ENCODE data around the gene GALR2. TPM values are rescaled to one million over a fixed set of nuclear protein-coding genes. Genes with fewer than 3 reads are reported as not detected.

The GALR2 gene
- total RNA-seq, 1 experiment from 2014 or later = not detected

DNA sequence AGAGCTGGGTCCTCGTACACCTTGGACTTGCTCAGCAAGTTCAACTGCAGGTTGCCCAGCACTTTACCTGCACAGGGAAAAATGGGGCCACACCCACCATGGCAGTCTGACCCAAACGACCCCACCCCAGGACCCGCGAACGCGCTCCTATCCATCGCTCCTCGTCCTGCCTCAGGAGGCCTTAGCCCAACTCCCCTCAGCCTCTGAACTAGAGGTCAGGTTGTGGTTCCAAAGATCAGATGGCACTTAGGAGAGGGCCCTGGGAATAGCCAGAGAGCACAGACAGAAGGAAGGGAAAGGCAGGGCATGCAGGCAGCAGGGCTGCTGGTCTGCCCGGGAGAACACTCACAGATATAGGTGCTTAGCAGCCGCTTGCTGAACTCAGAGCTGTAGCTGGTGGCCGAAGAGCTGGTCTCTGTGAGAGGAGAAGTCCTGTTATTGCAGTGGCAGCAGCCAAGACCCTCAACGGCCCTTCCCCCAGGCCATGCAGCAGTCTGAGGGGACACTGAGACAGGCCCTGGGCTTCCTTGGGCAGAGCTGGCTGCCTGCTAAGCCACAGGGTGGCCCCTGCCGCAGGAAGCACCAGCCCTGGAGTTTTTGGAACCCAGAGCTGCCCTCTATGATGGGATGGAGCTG, 11.3 kb downstream of the GALR2 start:
- Histone ChIP-seq H3K27me3 (no peaks in the 10 kb centered on the region), H3K9me3 (no peaks in the 10 kb centered on the region), H3K36me3 (peaks cover 58% of the 10 kb centered on the region), H3K4me3 (no peak overlapping the region)
- no peak for DNase-seq

DNA sequence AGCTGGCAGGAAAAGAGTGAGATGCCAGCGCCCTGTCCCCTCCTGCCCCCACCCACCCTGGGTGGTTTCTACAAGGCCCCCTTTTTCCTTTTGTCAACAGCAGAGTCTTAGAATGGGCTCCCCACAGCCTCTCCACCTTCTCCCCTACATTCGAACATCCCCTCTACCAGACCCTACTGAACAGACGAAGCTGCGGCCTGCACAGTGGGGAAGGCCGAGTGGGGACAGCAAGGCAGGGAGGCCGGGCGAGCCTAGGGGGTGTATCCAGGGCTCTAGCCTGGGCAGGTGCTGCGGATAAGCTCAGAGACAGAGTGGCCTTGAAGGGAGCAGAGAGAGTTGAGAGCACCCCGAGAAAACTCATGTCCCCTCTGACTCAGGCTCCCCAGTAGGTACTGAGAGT, 11.8 kb downstream of the GALR2 start:
- no peak overlapping the region for H3K4me3 ChIP-seq
- DNase-seq = no peak
- H3K27me3 ChIP-seq = no peaks in the 10 kb centered on the region
- peaks cover 63% of the 10 kb centered on the region for H3K36me3 ChIP-seq
- H3K9me3 ChIP-seq = no peaks in the 10 kb centered on the region

DNA sequence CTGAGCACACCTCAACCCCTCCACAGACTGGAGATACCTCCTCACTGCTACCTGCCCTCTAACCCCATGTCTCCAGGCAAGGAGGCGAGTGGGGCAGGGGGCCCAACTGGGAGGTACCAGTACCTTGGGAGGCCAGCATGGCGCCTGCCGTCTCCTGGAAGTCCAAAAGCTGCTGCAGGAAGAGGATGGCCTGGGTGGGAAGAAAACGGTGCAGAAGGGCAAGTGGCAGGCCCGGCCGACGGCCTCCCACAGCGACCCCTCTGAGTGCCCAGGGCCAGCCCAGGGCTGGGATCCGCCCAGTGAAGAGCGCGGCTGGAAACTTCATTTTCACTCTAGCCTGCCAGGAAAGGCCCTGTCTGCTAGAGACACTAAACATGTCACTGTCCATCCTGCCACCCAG, 12.9 kb downstream of the GALR2 start:
- Histone ChIP-seq H3K4me3 (no peak overlapping the region), H3K27me3 (no peaks in the 10 kb centered on the region), H3K36me3 (peaks cover 68% of the 10 kb centered on the region), H3K9me3 (no peaks in the 10 kb centered on the region)
- DNase-seq = no peak

DNA sequence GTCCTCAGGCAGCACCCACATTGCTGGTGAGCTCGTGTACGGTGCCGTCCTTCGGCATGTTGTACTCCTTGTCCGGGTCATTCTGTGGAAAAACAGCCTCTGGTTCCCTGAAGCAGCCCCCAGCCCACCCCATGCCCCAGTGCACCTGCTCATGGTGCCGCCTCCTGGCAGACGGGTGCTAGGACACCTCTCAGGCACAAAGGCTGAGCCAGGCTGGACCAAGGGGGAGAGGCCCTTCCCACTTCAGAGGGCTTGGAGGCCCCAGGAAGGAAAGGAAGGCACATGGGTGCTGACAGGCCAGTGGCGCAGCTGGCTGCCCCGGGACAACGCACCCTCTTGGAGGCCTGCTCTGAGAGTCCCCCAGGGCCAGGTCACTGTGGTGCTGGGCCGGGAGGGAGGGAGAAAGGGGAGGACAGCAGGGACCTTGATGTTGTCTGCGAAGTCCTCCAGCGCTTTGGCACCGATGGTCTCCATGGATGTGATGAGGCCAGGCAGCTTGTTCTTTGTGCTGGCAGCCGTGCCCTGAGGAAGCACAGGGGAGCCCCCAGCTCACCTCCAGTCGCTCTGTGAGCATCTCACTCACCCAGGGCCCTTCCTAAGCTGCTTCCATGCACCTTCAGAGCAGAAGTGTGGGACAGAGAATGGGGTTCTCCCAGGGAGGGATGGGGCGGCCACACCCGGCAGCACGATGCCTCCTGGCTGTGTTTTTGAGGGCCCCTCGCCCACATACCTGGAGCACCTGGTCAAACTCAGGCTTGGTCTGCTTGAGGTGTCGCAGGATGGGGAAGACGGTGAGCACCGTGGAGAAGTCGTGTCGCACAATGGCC, 13.7 kb downstream of the GALR2 start:
- Histone ChIP-seq H3K27me3 (no peaks in the 10 kb centered on the region), H3K4me3 (no peak overlapping the region), H3K9me3 (no peaks in the 10 kb centered on the region), H3K36me3 (peaks cover 69% of the 10 kb centered on the region)
- DNase-seq = no peak

DNA sequence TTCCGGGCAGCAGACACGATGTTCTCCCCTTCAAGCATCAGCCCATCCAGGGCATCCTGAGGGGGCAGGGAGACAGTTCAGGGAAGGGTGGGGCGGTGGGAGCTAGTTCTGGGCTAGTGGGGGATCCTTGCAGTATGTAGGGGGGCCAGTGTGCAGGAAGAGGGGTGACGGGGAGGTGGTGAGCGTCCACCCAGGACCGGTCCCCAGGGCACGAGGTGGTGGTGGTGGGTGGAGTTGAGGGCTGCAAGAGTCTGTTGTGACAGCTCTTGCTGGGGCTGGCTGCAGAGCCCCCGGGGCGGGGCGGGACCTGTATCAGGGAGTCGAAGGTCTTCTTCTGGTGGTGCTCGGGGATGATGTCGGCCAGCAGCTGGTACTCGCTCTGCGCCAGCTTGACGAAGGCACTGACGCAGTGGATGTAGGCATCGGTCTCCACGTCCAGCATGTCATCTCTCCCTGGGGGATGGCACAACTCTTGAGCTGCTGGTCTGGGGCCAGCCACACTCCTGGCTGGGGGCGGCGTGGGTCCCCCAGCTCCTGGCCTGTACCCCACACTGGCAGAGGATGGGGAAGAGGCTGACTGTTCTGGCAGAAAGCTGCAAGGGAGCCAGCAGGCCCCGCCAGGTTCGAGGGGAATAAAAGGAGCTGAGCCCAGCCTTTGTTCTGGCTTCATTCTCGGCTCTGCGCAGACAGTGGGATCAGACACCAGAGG, 14.4 kb downstream of the GALR2 start:
- Histone ChIP-seq H3K27me3 (no peaks in the 10 kb centered on the region), H3K9me3 (no peaks in the 10 kb centered on the region), H3K36me3 (peaks cover 72% of the 10 kb centered on the region), H3K4me3 (no peak overlapping the region)
- DNase-seq = no peak

DNA sequence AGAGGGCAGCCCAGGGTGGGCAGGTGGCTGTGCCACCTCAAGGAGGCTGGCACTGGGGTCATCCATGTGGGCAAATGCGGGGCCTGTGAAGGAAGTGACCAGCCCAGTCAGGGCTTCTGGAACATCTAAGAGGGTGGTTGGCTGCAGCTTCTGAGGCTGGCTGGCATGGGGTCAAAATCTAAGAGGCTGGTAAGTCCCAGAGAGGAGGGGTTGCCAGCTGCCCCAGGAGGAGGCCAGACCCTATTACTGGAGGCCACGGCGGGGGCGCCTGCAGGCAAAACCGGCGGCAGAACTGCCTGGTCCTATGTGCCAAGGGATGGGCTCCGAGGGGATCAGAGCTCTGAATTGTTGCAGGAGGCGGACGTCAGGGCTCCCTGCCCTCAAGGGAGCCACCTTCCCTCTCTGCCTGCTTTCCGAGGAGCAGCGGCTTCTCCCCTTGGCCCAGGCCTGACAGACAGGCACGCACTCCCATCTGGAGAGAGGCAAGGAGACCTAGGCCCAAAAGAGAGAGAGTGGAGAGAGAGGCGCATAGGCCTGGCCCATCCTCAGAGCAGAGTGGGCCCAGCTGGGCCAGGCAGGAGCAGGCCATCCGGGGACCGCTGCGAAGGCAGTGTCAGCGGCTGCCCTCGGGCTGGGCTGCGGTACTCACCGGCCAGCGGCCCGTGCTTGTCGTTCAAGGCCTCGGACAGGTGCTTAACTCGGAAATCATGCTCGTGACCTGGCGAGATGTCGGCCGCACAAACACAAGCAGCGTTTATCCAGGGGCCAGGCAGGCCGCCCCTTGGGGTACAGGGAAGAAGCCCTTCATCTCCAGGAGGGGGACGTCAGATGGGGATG, 15.3 kb downstream of the GALR2 start:
- H3K9me3 ChIP-seq = no peaks in the 10 kb centered on the region
- no peak for DNase-seq
- H3K4me3 ChIP-seq = no peak overlapping the region
- H3K36me3 ChIP-seq = peaks cover 69% of the 10 kb centered on the region
- H3K27me3 ChIP-seq = no peaks in the 10 kb centered on the region

DNA sequence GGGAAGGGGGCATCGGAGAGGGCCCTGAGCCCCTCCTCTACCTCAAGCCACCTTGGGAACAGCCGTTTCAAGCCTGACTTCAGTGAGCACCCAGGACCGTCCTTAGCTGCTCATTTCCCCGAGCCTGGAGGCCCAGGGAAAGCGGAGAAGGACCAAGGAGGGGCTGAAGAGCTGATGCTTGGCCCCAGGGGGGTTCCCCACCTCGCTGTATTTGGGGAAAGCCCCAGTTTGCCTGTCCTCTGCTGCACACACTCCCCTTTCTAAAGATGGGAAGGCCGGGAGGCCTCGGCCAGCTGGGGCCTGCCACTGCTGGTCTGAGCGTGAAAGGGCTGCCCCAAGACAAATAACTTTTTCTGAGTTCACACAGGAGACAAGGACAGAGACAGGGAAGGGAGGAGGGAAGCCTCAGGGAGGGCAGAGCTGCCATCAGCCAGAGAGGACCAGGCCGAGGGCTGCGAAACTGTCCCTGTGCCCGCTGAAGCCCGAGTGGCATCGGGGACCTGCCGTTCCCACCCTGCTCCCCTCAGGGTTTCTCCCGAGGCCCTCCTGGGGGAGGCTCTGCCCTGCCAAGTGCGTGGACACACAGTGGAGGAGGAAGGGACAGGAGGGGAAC, 16.0 kb downstream of the GALR2 start:
- H3K9me3 ChIP-seq = no peaks in the 10 kb centered on the region
- no peak for DNase-seq
- H3K36me3 ChIP-seq = peaks cover 67% of the 10 kb centered on the region
- H3K4me3 ChIP-seq = no peak overlapping the region
- no peaks in the 10 kb centered on the region for H3K27me3 ChIP-seq

DNA sequence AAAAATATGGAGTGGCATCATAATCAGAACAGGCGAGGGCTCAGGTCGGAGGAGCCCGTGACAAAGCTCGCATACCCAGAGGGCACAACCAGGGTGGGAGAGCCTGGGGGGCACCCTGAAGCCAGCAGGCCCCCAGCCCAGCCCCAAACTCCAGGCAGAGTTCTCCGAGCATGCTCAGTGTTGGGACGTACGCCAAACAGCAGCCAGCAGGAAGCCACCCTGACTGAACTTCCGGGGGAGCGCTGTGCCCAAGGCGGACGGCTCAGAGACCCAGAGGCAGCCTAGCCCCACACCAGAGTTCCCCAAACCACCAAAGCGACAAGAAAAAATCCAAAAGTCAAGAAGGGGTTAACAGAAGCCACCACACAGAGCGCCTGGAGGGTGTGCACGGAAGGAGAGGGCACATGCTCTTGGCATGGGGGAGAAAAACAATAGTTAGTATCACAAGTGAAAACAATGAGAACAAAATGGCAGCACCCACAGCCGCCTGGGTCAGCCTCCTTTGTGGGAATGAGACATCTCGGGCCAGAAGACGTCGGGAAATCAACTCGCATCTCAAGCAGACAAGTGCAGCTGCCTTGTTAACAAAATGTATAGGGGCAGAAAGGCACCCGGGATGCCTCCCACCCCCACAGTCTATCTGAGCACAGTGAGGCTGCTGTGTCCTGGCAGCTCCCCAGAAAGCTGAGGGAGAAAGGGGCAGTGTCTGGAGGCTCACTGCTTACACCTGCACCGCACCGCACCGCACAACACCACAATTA, 17.1 kb downstream of the GALR2 start:
- H3K36me3 ChIP-seq = peaks cover 72% of the 10 kb centered on the region

DNA sequence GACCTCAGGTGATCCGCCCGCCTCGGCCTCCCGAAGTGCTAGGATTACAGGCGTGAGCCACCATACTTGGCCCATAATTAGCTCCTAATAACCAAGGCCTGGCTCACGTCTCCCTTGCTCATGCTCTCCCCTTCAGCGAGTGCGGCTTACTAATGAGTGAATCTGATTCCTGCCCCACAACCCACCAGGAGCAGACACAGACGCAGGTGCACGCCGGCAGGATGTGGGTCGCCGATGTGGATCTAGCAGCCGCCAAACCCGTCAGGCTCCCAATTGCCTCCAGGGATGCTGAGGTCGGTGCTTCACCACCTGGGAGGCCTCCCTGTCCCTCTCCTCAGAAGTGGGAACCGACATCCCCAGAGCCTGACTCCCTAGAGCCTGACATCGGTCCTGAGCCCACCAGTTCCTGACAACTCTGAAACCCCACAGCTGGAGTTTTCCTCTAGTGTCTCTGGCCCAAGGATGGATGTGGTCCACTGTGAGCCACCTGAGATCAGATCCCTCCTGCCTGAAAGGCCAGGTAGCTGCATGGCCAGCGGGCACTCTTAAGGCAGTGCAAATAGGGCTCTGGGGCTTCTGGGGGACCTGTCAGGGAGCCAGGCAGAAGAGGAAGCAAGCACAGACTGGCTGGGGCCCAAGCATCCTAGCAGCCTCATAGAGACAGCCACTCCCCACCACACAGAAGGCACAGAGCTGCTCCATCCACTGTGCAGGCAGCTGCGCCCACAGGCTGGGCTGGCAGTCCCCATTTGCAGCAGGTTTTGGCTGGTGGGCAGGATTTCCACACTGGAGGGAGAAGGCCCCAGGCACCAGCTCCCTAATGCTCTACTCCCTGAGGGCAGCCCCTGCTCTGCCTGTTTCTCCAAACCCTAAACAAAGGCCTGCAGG, 18.2 kb downstream of the GALR2 start:
- Histone ChIP-seq H3K9me3 (no peaks in the 10 kb centered on the region), H3K36me3 (peaks cover 74% of the 10 kb centered on the region), H3K4me3 (no peak overlapping the region), H3K27me3 (no peaks in the 10 kb centered on the region)
- DNase-seq = no peak

More for the DNA sequence above, 17.1 kb downstream of the GALR2 start:
- no peak for DNase-seq
- Histone ChIP-seq H3K9me3 (no peaks in the 10 kb centered on the region), H3K4me3 (no peak overlapping the region), H3K27me3 (no peaks in the 10 kb centered on the region)

DNA sequence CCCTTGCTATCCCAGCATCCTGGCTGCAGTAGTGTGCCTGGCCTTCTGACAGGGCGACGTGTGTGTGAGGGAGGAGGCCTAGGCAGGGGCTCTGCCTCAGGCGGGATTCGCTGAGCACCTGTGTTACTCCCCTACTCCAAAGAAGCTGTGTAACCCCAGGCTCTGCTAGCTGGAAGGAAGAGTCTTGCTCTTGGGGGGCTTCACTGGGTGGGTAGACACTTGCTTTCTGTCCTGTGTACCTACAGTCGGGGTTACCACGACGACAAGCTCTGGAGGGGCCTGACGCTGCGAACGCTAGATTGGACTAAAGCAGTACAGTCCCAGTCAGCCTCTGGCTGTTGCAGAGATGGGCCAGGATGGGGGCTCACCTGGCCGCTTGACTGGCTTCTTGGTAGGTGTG, 19.5 kb downstream of the GALR2 start:
- DNase-seq = no peak
- Histone ChIP-seq H3K4me3 (no peak overlapping the region), H3K9me3 (no peaks in the 10 kb centered on the region), H3K27me3 (no peaks in the 10 kb centered on the region), H3K36me3 (peaks cover 69% of the 10 kb centered on the region)

DNA sequence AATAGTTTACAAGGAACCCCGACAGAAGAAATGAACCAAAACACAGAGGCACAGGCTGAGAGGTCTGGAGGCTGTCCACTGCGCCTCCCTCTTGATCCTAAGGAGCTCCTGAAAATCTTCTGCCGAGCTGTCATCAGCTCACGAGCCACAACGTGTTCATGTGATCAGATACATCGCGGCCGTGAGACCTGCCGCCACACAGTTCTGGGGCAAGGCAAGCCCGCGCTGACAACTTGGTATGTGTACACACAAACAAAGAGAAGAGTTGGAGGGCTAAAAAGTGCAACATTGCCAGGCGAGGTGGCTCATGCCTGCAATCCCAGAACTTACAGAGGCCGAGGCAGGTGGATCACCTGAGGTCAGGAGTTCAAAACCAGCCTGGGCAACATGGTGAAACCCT, 21.4 kb downstream of the GALR2 start:
- H3K9me3 ChIP-seq = no peaks in the 10 kb centered on the region

DNA sequence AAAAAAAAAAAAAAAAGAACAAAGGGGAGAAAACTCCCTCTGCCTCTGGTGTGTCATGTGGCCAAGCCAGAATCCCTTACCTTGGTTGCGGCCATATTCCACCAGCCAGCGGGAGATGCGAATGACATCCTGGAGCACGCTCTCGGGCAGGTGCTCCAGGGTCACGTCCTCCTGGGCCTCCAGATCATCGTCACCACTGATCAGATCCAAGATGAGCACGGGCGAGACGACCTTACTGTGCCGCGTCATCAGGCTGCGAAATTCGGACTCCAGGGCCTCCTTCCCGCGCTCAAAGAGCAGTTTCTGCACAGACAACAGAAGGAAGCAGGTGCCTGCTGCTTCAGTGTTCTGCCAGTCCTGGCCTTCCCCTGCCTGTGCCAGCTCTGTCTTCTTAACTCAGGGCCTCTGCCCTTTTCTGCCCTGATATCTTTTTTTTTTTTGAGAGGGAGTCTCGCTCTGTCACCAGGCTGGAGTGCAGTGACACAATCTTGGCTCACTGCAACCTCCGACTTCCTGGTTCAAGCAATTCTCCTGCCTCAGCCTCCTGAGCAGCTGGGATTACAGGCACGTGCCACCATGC, 23.2 kb downstream of the GALR2 start:
- Histone ChIP-seq H3K9me3 (no peaks in the 10 kb centered on the region), H3K36me3 (peaks cover 72% of the 10 kb centered on the region), H3K4me3 (no peak overlapping the region), H3K27me3 (no peaks in the 10 kb centered on the region)
- no peak for DNase-seq

More for the DNA sequence above, 21.4 kb downstream of the GALR2 start:
- peaks cover 67% of the 10 kb centered on the region for H3K36me3 ChIP-seq
- no peak for DNase-seq
- H3K4me3 ChIP-seq = no peak overlapping the region
- no peaks in the 10 kb centered on the region for H3K27me3 ChIP-seq

DNA sequence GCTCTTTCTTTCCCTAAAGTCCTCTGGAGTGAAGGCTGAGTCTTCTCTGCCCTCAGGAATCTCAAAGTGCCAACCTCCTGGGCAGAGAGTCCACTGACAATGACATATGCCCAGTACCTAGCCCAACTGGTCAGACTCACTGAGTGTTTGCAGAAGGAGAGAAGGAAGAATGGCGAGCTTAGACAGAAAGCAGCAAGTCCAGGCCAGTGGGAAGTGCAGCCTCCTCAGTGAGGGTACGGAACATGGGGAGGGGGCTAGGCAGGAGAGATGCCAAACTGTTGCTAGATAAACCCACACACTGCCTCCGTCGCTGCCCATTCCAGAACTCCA, 28.3 kb downstream of the GALR2 start:
- Histone ChIP-seq H3K36me3 (peaks cover 38% of the 10 kb centered on the region), H3K4me3 (peak overlapping the region; percentile 92), H3K27me3 (no peaks in the 10 kb centered on the region), H3K9me3 (no peaks in the 10 kb centered on the region)
- DNase-seq = no peak

DNA sequence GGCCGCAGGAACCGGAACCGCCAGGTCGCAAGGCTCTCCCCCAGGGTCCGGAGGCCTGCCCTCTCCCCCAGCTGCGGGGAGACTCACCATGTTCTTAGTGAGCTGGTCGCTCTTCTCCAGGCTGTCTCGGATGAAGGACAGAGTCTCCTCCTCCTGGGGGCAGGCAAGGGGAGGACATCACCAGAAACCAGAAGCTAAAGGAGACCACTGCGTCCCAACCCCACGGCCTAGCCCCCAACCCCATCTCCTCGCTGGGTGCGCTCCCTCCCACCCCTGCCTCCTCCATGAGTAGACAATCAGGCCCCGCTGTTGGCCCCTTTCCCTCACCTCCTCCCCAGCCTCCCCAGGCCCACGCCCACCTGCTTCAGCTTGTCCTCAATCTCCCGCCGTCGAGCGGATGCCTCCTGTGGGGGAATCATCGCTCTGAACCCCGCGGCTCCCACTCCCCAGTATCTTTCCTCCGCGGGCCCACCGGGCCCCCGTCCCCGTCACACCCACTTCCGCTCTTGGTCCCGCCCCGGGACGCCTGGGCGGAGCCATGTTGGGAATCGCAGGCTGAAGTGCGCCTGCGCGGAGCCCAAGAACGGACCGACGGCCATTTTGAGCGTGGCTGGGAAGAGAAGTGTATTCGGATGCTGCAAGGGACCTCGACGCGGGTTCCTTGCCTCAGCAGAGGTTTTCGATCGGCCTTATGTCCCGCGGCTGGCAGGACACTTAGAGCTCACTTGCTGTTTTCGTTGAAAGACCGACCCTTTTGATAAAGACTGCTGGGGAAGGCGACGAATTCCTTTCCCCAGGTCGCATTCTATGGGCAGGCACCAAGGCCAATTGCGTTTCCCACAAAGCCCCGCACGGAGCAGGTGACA, 28.9 kb downstream of the GALR2 start, which contains the start of gene EXOC7:
TSS of gene EXOC7 (minus strand) at position 514 of the 866 bp plus-strand sequence. CDS start at position 419, 95 bp downstream.
- H3K9me3 ChIP-seq = no peaks in the 10 kb centered on the region
- peaks cover 34% of the 10 kb centered on the region for H3K36me3 ChIP-seq
- H3K27me3 ChIP-seq = no peaks in the 10 kb centered on the region
- DNase-seq = peak; percentile 87
- H3K4me3 ChIP-seq = peak within 1 kb of the TSS; percentile 92
